ENCODE results near the gene AK3.

- TF ChIP-seq CTCF (IDR thresholded peaks at IDR 0.05; ENCODE audit: extremely low read depth in 1 of 2, insufficient read depth in 1 of 2, low read depth in 1 of 2, low read length in 2 of 2) = no peak
- no peak for TF ChIP-seq POLR2A (IDR thresholded peaks at IDR 0.05; ENCODE audit: low read depth, low read length)
- TF ChIP-seq FOS (IDR thresholded peaks at IDR 0.05; ENCODE audit: borderline replicate concordance, insufficient read depth, low read length) = no peak
- TF ChIP-seq MAX (IDR thresholded peaks at IDR 0.05; ENCODE audit: insufficient read depth, insufficient read length) = no peak
- no peak for TF ChIP-seq POLR2AphosphoS5 (IDR thresholded peaks at IDR 0.05; ENCODE audit: insufficient read depth, low read depth, low read length)
These were observed 689 bp downstream of the AK3 start for GRCh38 chr9:4740388-4740637.
